NCI-H1048 (cell line): ENCODE measurements around the gene SLC25A21.

Source experiments
- DNase-seq: peaks from one replicate; lab custom pipeline; 2025; lab: John Stamatoyannopoulos, UW

Gene SLC25A21

GRCh38 chr14:36766974-36767373 is 405.4 kb downstream of the SLC25A21 start:
- no peak for DNase-seq

- no peak for DNase-seq
Observed at GRCh38 chr14:36757734-36758601, 414.4 kb downstream of the SLC25A21 start.

- no peak for DNase-seq
Observed at GRCh38 chr14:36756226-36756625, 416.2 kb downstream of the SLC25A21 start.

GRCh38 chr14:36755756-36756155 is 416.6 kb downstream of the SLC25A21 start:
- no peak for DNase-seq

- no peak for DNase-seq
Observed at GRCh38 chr14:36751920-36752319, 420.5 kb downstream of the SLC25A21 start.

- DNase-seq: no peak
Observed at GRCh38 chr14:36751106-36751505, 421.3 kb downstream of the SLC25A21 start.

GRCh38 chr14:36750244-36750643 is 422.2 kb downstream of the SLC25A21 start:
- no peak for DNase-seq

- no peak for DNase-seq
Observed at GRCh38 chr14:36748610-36749213, 423.7 kb downstream of the SLC25A21 start.

GRCh38 chr14:36747411-36748184 is 424.8 kb downstream of the SLC25A21 start:
- DNase-seq: no peak

GRCh38 chr14:36746872-36747271 is 425.5 kb downstream of the SLC25A21 start:
- no peak for DNase-seq

- no peak for DNase-seq
Observed at GRCh38 chr14:36741858-36742257, 430.5 kb downstream of the SLC25A21 start.

- DNase-seq: no peak
Observed at GRCh38 chr14:36738269-36738668, 434.1 kb downstream of the SLC25A21 start.

- DNase-seq: no peak
Observed at GRCh38 chr14:36726128-36726527, 446.3 kb downstream of the SLC25A21 start.

- no peak for DNase-seq
Observed at GRCh38 chr14:36724162-36724561, 448.2 kb downstream of the SLC25A21 start.

GRCh38 chr14:36723530-36723929 is 448.9 kb downstream of the SLC25A21 start:
- no peak for DNase-seq

GRCh38 chr14:36721877-36722276 is 450.5 kb downstream of the SLC25A21 start:
- no peak for DNase-seq

- DNase-seq: no peak
Observed at GRCh38 chr14:36720657-36721056, 451.7 kb downstream of the SLC25A21 start.

- no peak for DNase-seq
Observed at GRCh38 chr14:36719823-36720222, 452.6 kb downstream of the SLC25A21 start.

GRCh38 chr14:36718216-36718615 is 454.2 kb downstream of the SLC25A21 start:
- no peak for DNase-seq

- no peak for DNase-seq
Observed at GRCh38 chr14:36717363-36717762, 455.0 kb downstream of the SLC25A21 start.

- DNase-seq: no peak
Observed at GRCh38 chr14:36716614-36717184, 455.7 kb downstream of the SLC25A21 start.

- no peak for DNase-seq
Observed at GRCh38 chr14:36713960-36714703, 458.3 kb downstream of the SLC25A21 start.
